SKM-1 (cell line): Measurements from ENCODE around the gene PSMD3.
"Not testable (repeated sequence)": the region's sequence is repeated elsewhere in the genome, so short reads cannot be mapped to it uniquely, and the experiment has no call there.

Source experiments
- DNase-seq: peaks from one replicate; lab custom pipeline; 2025; ENCODE audit not compliant: unreplicated experiment; lab: John Stamatoyannopoulos, UW

Gene PSMD3

DNA sequence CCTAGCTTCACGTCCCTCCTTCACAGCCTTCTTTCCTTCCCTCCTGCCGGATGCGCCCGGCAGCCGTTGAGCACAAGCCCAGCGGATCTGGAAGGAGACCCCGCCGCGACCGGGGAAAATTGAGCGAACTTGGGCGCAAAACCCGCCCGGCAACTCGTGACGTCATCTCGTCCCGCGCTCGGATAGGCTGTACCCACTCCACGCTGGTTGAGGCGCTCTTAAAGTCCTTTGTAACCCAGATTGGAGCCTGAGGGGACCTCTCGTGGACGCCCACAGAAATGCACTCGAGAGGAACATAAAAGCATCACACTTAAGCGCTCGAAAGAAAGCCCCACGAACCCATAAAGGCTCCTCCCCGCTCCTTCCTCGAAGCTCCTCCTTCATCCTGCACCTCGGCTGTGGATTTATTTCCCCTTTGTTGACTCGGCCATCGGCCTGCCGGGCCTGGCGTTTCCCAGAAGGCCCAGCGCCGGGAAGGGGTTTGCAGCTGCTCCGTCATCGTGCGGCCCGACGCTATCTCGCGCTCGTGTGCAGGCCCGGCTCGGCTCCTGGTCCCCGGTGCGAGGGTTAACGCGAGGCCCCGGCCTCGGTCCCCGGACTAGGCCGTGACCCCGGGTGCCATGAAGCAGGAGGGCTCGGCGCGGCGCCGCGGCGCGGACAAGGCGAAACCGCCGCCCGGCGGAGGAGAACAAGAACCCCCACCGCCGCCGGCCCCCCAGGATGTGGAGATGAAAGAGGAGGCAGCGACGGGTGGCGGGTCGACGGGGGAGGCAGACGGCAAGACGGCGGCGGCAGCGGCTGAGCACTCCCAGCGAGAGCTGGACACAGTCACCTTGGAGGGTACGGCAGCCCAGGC, at the start of gene PSMD3:
Gene PSMD3, plus strand, starts transcription at position 457 of the 856 bp plus-strand sequence. Its CDS starts 164 bp downstream, at position 621.
- DNase-seq: peak; percentile 100

DNA sequence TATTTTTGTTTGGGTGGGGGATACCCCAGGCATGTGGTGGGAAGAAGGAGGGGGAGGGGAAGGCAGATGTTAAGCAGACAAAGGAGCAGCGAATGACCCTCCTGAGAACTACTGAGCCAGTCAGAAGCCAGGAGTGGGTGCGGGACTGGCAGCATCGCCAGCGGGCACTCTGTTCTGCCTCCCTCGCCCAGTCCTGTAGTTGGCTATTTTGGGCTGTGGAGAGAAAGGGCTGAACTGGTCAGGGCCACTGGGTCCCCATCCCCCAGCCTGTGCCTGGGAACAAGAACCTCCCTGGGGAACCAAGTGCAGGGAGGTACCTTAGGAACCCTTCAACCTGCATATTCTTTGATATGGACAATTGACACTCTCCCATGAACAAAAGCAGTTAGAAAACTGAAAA, 46.7 kb upstream of the PSMD3 start:
- DNase-seq: no peak

- DNase-seq: no peak
These were observed 46.3 kb upstream of the PSMD3 start for GRCh38 chr17:39934324-39934723.

DNA sequence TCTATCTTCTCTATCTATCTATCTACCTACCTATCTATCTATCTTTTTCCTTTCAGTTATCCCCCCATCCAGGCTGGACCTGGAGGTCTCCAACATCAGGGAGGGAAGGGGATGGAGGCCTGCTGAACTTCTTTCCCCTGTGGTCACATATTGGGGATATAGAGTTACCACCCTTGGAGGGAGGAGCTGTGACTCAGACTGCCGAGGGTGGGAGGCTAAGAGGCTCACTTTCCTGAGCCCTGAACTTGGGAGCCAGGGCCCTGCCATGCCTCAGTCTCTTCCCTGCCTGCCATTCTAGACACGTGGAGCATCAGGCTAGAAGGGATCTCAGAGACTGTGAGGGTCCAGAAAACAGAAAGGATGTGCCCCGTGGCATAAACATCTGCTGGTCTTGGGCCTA, 44.7 kb upstream of the PSMD3 start:
- DNase-seq: no peak

DNA sequence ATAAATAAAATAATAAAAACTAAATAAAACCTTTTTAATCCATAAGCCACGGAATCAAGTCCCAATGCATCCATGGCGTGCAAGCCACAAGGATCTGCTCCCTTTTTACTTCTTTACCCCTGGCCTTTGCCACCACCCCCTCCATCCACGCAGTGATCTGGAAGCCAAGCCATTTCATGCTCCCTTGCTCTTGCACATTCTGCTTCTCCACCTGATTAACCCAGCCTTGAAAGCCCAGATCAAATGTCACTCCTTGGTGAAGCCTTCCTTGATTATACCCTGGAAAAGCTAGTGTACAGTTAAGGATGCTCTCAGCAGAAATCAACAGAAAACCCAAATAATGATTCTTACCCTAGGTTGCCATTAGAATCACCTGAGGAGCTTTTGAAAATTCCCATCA, 43.2 kb upstream of the PSMD3 start:
- no peak for DNase-seq

DNA sequence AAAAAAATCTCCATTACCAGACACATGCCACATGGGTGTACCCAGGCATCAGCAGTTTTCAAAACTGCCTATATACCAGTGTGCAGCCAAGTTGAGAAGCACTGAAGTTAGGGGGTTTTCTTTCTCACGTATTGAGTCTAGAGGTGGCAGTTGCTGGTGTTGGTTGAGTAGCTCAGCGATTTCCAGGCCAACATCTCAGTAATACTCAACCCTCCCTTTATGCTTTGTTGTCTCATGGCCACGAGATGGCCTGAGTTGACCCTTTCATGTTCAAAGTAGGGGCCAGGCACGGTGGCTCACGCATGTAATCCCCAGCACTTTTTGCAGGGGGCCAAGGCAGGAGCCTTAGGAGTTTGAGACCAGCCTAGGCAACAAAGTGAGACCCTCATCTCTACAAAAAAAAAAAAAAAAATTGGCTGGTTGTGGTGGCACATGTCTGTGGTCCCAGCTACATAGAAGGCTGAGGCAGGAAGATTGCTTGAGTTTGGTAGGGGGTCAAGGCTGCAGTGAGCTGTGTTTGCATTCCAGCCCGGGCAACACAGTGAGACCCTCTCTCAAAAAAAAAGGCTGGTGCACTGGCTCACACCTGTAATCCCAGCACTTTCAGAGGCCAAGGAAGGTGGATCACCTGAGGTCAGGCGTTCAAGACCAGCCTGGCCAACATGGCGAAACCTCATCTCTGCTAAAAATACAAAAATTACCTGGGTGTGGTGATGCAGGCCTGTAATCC, 42.3 kb upstream of the PSMD3 start:
- DNase-seq: no peak

- DNase-seq: no peak
These were observed 41.5 kb upstream of the PSMD3 start for GRCh38 chr17:39939106-39939505.

DNA sequence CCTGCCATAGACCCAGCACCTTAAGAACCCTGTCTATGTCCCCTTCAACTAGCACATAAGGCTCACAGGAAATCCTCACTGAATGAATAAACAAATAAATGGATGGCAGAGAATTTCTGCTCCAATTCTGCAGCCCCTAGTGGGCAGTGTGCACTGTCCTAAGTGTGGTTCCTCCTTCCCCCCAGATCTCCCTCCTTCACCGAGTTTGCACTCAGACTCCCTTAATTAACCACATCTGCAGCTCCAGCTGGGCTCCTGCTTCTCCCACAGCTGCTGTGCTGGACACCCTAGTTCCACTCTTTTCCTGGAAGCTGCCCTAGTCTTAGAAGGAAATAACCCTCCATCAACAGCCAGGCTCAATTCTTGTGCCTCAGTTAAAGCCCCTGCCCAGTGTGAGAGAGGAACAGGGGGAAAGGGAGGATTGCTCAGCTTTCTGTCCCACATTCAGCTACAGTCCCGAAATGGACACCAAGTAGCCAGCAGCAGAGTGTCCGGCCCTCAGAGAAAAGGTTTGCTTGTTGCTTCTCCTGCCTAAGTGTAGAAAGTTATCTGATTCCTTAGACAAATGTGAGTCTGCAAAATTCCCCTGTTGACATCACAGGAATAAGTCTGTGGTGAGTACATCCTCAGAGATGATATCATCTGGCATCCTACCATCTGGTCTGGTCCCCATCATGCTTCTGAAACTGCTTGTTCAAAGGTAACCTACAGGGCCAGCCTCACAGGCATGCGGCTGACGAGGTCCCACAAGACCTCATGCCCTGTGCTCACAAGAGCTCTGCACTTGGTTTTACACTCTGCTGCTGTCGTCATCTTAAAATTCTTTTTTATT, 40.8 kb upstream of the PSMD3 start:
- peak; percentile 70 for DNase-seq

DNA sequence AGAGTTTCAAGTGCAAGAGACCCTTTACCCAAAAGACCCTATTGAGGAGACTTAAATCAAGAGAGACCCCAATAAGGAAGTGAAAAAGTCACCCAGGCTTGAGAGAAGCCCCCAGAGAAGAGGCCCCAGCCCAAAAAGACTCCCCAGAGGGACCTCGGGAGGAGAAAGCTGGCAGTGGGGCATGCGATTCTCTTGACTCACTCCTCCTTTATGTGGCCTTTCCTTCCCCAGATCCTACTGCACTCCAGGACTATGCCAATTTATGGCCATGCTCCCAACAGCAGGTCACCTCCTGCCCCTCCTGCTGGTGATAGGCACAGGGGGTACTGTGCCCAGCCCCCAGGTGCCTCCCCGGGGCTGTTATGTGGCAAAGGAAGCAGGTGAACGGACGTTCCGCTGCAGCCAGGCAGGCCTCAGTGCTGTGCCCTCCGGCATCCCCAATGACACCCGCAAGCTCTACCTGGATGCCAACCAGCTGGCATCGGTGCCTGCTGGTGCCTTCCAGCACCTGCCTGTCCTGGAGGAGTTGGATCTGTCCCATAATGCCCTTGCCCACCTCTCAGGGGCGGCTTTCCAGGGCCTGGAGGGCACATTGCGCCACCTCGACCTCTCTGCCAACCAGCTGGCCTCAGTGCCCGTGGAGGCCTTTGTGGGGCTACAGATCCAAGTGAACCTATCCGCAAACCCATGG, 36.8 kb upstream of the PSMD3 start:
- DNase-seq: no peak

DNA sequence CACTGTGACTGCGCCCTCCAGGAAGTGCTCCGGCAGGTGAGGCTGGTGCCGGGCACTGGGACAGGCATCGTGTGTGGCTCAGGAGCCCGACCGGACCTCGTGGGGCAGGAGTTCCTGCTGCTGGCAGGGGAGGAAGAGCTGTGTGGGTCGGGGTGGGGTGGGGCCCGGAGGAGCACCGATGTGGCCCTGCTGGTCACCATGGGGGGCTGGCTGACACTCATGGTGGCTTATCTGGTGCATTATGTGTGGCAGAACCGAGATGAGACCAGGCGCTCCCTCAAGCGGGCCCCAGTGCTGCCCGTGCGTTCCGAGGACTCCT, 36.3 kb upstream of the PSMD3 start:
- DNase-seq: no peak

GRCh38 chr17:39946551-39947330, 33.9 kb upstream of the PSMD3 start:
- DNase-seq: no peak

DNA sequence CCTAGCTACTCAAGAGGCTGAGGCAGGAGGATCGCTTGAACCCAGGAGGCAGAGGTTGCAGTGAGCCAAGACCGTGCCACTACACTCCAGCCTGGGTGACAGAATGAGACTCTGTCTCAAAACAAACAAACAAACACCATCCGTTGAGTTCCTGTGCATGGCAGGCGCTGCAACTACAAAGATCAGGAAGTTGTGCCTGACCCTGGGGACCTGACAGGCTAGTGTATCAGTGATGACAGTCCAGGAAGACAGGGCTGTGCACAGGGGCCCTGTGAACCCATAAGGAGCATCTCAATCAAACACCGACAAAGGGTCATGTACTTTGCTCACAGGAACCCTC, 32.1 kb upstream of the PSMD3 start:
- not testable (repeated sequence) for DNase-seq

DNA sequence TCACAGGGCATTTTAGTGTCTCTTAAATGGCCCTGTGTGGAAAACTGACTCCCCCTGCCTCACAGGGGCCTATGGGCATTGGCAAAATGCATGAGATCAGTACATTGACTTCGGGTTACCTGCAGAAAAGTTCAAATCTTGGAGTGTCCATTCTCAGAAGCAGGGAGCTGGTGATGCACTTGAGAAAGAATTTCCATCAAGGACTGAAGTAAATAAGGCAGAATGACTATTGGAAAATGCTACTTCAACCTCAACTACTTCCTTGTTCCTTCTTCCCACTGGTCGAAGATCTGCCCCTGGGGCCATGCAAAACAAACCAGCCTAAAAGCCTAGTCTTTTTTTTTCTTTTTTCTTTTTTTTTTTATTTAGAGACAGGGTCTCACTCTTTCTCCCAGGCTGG, 31.6 kb upstream of the PSMD3 start:
- DNase-seq: no peak

- no peak for DNase-seq
These were observed 29.7 kb upstream of the PSMD3 start for GRCh38 chr17:39950871-39951348.

- DNase-seq: no peak
These were observed 28.5 kb upstream of the PSMD3 start for GRCh38 chr17:39951924-39952679.

DNA sequence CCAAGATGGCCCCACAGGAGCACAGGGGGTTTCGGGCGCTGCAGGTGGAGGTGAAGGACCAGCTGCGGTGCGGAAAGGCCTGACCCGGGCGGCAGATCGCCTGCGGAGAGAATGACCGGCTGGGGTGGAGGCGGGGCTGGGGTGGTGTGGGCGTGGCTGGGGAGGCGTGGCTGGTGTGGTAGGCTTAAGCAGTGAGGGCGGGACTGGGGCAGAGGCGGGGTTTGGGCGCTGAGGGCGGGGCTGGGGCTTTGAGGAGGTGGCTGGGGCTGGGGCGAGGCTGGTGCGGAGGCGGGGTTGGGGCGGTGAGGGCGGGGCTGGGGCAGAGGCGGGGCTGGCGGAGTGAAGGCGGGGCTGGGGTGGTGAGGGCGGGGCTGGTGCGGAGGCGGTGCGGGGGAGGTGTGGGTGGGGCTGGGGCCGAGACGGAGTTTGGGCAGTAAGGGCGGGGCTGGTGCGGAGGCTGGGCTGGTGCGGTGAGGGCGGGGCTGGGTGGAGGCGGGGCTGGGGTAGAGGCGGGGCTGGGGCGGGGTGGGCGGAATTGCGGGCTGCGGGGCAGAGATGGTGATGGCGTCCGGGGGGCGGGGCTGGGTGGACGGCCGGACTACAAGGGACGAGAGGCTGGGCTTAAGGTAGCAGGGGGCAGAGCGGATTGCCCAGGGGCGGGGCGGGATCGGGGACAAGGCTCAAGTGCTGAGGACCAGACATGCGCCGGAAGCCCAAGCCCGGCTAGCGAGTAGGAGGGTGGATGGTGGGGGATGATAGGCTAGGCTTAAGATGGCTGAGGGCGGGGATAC, 27.7 kb upstream of the PSMD3 start:
- peak; percentile 93 for DNase-seq

GRCh38 chr17:39953471-39953888, 27.1 kb upstream of the PSMD3 start:
- DNase-seq: no peak

GRCh38 chr17:39954876-39955275, 25.7 kb upstream of the PSMD3 start:
- no peak for DNase-seq
